NK-92 treated with Interleukin-12 subunit alpha and Interleukin-12 subunit beta, amount 100 ng/mL, for 24 hours (cell line): ENCODE data around the gene LEKR1.

Source experiments
- DNase-seq: peaks from one replicate; lab custom pipeline; 2025; lab: John Stamatoyannopoulos, UW

LEKR1 gene

DNA sequence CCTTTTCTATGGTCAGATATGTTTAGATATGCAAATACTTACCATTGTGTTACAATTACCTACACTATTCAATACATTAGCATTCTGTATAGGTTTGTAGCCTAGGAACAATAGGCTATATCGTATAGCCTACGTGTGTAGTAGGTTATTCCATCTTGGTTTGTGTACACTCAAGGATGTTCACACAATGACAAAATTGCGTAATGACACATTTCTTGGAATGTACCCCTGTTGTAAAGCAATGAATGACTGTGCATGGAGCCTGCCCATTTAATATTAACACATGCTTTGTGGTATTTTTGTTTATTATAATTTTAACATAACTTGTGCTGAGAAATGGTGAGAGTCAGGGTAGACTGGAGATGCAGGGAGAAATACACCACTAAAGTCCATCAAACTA, 154.9 kb downstream of the LEKR1 start:
- DNase-seq = no peak

DNA sequence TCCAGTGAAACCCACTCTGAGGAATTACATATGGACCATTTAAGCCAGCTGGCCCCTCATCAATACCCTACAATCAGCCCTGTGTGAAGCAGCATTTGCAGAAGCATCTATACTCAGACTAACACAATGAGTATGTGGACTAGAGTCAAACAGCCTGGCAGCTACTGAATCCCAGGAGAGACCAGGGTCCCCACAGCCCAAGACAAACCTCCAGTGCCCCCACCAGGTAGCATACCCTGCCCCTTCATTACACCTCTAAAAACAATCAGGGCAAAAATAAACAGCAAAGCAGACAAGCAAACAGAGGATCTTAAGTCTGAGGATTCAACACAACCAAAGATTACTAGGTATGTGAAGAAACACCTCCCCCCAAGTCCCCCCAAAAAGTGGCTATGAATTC, 157.4 kb downstream of the LEKR1 start:
- no peak for DNase-seq

DNA sequence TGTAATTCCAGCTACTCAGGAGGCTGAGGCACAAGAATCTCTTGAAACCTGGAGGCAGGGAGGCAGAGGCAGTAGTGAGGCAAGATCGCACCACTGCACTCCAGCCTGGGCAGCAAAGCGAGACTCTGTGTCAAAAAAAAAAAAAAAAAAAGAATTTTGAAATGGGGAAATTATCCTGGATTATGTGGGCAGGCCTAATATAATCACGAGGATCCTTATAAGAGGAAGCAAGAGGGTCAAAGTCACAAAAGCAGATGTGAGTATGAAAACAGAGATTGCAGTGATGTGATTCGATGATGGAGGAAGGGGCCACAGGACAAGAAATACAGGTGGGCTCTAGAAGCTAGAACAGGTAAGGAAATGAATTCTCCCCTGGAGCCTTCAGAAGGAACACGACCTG, 159.6 kb downstream of the LEKR1 start:
- no peak for DNase-seq

DNA sequence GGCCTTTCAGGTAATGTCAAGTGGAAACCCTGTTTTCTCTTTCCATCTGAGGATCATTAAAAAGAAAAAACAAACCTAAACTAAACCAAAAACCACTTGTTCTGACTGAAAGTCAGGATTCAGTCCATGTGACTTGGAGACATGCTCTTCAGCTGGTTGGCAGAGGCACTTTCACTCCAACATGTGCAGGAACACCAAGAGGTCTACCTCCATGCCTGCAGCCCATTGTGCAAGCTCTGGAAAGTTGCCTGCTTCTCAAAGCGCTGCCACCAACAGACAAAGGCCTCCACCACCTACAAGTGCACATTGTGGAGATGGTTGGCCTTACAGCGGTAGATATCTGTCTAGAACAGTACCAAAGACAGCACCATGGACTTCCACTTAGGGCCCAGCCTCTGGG, 161.8 kb downstream of the LEKR1 start:
- DNase-seq = no peak

DNA sequence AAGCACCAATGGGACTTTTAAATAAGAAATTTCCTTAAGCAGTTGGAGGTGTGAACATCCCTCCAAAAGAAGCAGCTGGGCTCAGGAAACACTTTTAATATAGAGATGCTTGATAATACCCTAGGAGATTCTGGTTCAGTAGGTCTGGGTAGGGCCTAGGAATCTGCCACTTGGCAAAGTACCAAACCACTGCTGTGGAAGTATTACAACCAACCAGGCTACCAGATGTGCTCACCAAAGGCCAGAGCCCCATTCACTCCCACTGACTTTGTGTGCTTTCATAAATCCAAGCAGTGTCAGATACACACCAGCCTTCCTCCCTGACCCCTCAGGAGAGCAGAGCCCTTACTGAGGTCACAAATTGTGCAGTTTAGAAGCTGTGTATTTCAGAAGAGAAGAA, 171.2 kb downstream of the LEKR1 start:
- no peak for DNase-seq

DNA sequence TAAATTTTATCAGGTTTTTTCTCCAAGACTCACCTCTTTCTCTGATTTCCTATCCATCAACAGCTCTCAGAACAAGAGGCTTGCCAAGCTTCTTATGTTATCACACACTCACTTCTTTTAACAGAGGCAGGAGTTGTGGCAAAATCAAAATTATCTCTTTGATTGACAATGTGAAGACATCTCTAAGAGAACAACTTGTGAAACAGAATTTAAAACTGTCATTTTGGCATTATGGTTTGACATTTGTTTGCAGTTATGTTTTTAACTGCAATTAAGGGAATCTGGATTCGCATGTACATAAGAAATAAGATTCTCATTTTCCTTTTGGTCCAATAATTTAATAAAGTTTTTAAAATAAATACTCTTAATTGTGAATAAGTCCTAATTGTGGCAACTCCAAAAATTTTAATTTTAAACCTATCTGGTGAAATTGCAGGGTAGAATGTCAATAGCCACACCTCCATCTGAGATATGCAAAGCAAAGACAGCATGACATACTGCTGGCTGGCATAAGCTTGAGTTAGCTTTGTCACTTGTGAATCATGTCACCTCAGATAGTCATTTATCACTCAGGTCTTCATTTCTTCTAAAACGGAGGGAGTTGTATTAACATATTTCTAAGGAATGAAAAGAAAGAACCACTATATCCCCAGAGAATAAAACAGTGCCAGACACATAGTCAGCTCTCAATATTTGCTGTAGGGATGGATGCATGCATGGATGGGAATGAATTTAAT, 175.2 kb downstream of the LEKR1 start:
- no peak for DNase-seq

DNA sequence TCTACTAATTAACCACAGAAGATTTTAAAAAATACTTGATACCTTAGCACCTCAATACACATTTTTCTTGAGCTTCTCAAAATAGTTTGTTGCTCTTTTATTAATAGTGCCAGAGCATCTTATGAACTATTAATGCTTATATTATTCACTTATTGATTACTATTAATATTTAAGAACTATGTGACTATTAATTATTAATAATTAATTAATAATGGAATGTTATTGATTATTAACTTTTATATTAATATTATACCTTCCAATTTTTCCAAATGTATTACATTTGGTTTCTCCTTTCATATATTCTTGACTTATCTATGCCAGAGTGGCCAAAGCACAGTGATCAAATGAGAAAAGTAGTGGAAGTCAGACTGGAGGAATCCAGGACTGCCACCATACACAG, 195.5 kb downstream of the LEKR1 start:
- DNase-seq = no peak

DNA sequence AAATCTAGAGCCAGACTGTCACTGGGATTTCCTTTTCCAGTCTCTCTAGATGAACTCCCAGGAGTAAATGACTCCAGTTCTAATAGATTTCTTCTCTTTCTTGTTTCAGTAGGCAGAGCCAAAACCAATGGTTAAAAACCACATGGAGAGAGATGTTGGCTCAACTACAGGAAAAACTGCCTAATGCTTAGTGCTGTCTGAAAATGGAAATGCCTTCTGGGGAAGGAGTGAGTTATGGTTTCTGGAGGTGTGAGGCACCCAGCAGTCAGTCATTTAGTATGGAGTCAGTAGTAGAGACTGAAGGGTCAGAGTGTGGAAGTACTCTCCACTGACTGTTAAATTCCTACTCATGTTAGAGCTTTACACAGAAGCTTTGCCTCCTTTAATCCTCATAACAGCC, 197.1 kb downstream of the LEKR1 start:
- no peak for DNase-seq

DNA sequence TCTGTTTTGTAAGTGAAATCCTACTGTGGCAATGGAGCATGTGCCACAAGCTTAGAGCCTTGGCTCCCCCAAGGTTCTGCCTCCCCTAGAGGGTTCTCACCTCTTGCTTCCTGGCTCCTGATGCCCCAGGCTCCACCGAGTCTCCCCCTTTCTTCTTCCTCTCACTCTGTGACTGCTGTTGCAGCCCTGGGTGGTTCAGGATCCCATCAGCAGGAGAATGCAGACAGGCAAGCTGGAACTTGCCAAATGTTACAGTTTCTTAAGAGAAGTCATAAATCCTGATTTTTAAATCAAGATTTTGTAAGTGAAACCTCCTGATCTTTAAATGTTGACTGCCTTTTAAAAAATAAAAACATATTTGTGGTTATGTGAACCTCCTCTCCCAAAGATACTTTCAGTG, 199.9 kb downstream of the LEKR1 start:
- DNase-seq = no peak

DNA sequence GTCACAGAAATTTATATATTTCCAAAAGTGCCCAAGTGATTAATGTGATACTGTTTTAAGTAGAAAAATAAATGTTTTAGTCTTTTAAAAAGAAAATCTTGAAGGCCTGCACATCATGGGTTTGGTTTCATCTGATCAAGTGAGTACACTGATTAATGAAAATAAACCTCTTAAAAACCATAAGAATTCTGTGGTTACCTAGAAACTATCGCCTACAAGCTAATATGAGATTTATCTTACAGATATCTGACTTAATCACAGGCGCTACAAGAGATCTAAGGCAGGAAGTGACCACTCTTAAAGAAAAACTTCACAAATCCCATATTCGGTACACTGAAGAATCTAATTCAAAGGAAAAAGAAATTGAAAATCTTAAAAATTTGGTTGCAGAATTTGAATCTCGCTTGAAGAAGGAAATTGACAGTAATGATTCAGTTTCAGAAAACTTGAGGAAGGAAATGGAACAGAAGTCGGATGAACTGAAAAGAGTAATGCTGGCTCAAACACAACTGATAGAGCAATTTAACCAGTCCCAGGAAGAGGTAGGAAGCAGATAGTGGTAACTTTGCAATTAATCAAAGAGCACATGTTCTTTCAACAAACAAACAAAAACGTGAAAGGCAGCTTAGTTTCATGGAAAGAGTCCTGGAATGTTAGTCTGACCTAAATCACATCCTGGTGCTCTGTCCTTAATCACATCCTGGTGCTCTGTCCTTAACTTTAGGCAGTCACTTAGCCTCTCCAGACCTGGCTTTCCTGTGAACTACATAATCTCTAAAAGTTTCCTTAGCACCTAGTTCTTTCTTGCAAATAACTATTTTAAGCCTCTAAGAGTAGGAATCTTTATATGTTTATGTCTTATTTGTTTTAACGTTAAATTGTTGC, 201.9 kb downstream of the LEKR1 start:
- DNase-seq = no peak

DNA sequence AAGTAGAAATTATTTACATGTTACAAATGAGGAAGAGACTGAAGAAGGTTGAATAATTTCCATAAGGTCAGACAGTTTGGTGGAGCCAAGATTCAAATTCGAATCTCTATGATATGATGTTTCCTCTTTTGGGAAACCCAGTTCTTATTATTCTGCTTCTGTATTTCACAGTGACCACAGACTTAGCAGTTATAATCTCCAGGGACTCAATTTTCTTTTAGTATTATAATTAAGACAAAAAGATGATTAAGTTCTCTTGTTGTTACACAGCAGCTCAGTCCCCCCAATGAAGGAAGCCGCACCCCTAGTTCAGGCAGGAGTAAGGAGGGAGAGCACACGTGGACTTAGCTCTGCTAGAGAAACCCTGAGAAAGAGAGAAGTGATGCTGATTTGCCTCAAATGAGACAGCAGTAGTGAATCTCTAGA, 203.2 kb downstream of the LEKR1 start:
- DNase-seq = no peak

DNA sequence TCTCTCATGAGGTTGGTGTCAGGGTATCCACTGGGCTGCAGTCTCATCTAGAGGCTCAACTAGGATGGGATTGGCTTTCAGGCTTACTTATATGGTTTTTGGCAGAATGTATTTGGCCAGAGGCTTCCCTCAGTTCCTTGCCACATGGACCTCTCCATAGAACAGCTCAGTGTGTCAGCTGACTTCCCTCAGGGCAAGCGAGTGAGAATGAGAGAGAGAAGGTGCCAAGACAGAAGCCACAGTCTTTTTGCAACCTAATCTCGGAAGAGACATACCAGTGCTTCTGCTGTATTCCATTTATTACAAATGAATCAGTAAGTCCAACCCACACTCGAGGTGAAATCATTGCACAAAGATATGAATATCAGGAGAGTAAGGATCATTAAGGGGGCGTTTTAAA, 204.6 kb downstream of the LEKR1 start:
- DNase-seq = no peak

DNA sequence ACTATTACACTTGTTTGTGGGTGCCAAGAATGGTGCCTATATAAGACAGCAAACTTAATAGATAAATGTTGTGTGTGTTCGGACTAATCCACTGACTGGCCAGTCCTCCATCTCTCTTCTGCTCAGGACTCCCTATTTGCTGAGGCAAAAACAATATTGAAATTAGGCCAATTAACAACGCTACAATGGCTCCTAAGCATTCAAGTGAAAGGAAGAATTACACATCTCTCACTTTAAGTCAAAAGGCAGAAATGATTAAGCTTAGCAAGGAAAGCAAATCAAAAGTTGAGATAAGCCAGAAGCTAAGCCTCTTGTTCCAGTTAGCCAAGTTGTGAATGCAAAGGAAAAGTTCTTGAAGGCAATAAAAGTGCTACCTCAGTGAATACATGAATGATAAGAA, 206.8 kb downstream of the LEKR1 start:
- DNase-seq = no peak

DNA sequence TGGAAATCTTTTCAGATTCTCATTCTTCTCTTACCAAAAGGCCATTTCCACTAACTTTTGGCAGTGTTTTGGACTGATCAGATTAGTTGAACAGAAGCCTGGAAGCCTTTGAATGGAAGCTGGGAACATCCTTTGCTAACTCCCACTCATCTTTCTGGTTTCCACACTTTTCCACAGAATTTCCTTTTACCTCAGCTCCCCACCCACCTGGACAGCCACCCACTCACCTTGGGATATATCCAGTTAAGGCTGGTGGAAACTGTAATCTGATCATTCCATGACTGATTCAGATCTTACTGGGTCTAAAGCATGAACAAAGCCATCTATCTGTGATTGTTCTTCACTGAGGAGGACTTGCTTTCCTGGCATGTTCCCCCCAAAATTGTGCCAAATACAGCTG, 214.3 kb downstream of the LEKR1 start:
- DNase-seq = no peak

DNA sequence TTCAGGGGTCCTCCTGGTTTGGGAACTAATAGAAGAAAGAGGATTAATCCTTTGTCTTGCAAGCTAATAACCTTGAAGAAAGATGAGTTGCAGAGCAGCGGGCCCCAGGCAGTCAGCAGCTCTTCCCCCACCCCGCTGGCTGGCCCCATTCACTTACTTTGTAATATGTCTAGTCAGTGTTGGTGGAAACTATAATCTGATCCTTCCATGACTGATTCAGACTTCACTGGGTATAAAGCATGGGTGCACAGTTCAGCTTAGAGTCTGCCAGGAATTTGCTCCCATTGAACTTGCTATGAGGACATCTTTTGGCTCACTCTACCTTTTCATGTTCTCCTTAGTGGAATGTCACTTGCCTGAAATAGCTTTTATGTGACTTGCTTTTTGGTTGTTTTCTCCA, 216.1 kb downstream of the LEKR1 start:
- DNase-seq = no peak

DNA sequence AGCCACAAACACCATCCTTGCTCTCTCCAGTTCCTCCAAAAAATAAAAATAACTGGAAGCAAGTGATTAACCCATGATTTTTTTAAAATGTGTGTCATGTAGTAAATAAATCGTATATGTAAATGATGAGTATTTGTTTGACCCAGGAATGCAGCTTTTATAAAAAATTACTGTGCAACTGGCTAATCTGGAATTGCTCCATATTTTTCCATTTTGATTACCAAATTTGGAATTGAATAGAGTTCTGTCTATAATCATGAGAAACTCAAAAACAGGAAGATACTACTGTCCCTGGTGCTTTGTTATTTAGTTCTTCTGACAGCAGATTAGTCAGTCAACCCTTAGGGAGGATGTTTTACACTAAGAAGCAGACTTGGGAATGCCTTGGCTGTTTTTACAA, 217.6 kb downstream of the LEKR1 start:
- no peak for DNase-seq

DNA sequence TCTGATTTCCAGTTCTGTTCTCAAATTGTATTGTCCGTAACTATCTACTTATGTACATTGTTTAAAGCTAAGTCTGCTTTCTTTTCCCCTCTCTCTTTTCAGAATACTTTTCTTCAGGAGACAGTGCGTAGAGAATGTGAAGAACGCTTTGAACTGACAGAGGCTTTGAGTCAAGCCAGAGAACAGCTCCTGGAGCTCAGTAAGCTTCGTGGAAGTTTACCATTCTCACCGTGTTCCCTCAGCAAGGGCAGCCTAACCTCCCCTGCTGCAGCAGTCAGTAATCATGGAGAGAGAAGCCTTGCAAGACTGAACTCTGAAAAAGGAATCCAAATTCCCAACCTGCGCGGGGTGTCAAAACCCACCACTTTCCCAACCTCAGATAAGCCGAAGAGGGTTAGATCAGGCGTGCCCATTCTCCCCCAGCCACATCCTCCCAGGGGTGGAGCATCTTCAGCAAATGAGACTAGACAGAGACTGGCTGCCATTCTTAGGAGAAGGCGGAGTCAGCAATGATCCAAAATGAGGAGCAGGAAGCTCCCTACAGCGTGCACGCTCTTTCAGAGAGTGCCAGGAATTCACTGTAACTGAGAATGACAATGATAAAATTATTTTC, 219.2 kb downstream of the LEKR1 start:
- no peak for DNase-seq

DNA sequence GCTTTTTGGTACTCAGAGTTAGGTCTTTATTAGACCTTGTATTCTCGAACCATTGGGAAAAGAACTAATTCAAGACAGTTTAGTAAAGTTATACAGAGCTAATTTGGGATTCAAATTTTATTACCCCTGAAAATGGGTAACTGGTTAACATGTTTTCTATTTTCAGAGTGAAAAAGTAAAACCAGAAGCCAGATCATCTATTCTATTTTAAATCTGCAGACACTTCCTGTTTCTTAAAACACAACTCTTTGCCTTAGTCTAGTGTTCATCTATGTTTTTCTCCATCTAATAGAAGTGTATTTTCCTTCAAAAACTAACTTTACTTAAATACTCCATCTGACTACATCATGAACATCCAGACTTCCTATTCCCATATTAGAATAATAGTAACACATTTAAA, 220.4 kb downstream of the LEKR1 start:
- DNase-seq = no peak

DNA sequence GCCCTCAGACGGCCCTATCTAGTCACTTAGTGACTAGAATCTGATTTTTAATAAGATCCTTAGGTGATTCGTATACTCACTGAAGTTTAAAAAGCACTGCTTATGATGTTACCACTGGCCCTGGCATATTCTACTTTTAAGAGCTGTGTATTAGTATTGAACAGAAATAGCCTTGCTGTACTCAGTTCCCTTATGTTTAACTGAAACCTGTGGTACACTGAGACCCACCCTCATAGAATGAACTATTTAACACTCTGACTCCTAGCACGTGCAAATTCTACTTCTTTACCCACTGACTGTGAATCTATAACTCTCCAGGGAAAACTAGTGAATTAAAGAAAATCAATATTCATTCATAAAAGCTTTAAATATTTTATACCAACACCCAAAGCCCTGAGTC, 224.9 kb downstream of the LEKR1 start:
- no peak for DNase-seq

DNA sequence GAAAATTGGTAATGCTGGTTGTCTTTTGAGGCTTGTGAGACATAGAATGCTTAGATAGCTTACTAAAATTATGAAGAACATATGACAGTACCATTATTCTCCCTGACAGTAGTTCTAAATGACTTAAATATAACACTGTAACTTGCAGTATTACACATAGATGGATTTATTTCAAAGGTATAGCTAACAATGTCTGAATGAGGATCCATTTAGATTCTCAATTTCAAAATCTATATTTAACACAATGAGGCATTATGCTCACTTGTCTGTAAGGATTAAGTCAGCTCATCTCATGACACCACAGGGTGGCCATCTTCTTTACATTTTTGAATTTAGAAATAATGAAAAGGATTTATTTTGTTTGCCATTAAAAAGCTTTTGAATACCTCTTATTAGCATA, 225.4 kb downstream of the LEKR1 start:
- no peak for DNase-seq

DNA sequence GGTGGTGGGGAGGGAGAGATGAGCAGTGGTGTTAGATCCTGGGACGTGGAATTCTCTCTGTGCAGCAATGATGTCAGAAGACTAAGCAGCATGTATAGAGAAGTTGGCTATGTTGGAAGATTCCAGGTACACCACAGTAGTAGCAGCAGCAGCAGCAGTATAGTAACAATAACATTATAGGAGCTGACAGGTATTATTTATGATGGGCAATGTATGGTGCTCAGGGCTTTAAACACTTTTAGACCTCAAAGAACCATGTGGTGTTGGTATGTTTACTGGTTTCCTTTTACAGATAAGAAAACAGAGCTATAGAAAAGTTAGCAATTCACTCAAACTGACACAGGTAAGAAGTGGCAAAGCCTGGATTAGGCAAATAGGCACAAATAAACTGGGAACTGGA, 229.9 kb downstream of the LEKR1 start:
- no peak for DNase-seq

DNA sequence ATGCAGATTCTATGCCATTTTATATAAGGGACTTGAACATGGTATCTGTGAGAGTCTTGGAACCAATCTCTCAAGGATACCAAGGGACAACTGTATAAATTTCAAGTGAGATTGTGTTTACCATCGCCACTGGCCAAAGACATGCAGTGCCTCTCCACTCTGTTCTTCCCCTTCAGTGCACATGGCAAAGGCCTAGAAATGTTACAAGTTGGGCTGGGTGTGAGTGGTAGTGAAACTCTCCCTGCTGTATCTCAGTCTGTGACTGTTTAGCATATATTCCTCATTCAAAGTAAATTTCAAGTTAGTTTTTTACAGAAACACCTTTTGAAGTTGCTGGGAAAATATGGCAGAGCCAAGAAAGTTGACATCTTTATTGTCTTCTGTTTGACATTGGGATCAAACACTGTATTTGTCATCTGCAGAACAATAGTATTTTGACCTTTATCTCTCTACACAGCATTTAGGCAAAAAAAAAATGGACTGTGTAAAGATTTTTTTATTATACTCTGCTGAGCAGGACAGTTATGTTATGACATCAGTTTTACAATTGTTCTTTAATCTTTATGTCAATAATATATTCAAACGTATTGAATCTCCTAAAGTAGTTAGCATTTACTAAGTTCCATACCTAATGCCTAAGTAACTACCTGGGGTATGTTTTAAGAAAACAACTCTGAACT, 232.4 kb downstream of the LEKR1 start:
- no peak for DNase-seq

DNA sequence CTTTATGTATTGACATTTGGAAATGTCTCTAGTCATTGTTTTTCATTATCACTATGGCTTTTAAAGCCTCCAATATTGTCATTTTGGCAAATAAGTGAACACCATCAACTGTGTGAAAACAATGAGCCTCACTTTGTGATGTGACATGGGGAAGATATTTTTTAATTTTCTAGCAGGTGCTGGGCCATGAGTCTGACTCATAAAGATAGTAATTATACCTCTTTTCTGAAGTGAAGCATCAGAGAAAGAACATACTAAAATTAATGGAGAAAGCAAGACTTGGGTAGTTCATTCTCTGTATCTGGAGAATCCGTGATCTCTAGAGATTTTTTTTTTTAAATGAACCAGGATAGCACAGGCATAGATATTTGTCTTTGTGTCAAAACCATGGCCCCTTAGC, 233.0 kb downstream of the LEKR1 start:
- DNase-seq = no peak
